ENCODE data around the gene GNAO1.
A peak's percentile ranks its signal among the peaks of the same experiment; 100 is the strongest.

The GNAO1 gene

DNA sequence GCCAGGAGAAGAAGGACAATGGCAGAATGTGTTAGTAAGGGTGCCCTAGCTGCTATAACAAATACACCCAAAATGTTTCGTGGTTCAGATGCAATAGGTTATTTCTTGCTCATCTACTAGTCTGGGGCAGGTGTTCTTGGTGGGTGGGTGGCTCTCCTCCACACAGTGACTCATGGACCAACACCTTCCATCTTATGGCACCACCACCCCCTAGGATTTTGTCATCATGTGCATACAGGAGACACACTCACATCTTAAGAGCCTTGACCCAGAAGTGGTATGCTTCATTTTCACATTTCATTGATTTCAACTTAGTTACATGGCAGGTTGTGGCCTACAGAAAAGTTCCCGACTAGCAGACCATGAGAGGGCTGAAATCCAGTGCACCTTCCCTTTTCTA is 119.4 kb downstream of the GNAO1 start:
- no peak for DNase-seq (ENCODE audit: low read depth in 2 of 3, low spot score in 1 of 3)

DNA sequence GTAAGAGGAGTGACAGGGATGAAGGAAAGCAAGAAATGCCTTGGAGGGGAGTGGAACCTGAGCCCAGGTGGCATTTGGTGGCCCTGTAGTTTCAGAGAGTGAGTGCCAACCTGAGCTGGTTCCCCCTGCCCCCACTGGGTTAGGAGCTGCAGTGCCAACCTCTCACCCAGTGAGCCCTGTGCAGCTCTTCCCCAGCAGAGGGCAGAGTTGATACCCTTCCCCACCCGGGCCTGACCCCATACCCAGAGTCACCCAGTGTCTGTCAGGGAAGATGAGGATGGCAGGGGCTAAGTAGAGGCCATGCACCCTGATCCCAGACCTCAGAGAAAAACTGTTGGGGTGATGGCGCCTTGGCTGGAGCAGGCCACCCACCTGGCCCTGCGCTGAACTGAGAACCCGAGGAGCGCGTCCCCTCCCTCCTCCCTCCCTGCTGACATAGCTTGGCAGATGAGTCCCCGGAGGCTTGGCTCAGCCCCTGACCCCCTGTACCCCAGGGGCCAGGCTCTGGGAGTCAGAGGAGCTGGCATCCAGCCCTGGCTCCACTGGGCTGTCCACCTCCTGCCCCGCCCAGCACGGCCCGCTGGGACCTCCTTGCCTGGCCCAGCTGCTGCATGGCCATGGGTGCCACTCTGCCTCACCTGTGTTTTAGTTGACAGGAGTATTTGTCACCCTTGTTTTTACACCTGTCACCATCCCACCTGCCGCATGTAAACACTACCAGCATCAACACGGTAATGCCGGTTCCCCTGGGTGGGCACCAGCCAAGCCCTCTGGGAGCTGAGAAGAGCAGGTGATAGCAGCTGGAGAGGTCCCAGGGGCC is 120.1 kb downstream of the GNAO1 start:
- DNase-seq (ENCODE audit: low read depth in 2 of 3, low spot score in 1 of 3): no peak

DNA sequence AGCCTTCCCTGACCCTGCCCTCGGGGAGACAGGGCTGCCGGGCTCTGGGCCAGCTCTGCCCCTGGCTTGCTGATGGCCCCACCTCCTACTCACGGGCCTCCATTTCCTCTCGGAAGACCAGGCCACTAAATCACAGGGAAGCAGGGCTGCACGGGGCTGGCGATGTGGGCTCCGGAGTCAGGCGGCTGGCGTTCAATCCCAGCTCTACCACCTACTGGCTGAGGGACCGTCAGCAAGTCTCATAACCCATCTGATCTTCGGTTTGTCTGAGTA is 120.7 kb downstream of the GNAO1 start:
- DNase-seq (ENCODE audit: low read depth in 2 of 3, low spot score in 1 of 3): no peak

DNA sequence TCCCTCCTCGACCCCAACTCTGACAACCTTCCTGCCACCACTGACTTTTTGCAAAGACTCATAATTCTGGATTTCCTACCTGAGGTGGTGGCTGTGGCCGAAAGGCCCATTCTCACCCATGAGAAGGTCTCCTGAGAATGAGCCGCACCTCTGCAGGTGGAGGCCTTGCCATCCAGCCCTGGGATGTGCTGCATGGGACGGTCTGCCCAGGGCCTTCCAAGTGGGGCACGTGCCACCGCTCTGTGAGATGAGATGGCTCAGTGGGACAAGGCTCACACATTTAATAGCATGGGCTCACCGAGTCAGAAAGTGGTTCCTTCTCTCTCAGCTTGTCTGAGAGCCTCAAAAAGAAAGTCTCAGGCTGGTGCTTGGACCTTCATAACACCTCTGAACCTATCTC is 121.3 kb downstream of the GNAO1 start:
- DNase-seq (ENCODE audit: low read depth in 2 of 3, low spot score in 1 of 3): no peak

DNA sequence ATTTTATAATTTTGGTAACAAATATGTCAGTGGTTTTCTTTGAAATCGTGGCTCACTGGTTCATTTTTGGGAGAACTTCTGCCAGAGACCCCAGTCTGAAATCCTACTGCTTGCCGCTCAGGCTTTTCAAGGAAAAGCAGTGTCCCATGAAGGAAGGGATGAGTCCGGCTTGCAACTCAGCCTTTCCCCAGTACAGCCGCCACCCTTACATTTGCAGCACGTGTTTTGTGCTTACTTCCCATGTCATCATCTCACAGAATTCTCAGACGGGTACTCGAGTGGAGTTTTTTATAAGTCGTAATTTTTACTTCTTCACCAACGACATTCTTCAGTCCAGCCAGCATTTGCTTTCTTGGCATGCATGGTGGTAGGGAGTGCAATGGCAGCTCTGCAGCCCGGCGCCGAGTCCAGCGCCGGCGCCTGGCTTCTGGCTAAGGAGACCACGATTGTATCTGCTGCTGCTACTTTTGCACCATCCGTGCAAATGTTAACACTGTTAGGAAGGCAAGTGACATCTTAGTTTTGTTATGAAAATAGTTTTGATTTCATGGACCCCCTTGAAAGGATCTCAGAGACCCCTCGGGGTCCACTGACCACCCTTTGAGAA is 123.1 kb downstream of the GNAO1 start:
- DNase-seq (ENCODE audit: low read depth in 2 of 3, low spot score in 1 of 3): no peak

GRCh38 chr16:56315955-56316354 is 124.7 kb downstream of the GNAO1 start:
- no peak for DNase-seq (ENCODE audit: low read depth in 2 of 3, low spot score in 1 of 3)

DNA sequence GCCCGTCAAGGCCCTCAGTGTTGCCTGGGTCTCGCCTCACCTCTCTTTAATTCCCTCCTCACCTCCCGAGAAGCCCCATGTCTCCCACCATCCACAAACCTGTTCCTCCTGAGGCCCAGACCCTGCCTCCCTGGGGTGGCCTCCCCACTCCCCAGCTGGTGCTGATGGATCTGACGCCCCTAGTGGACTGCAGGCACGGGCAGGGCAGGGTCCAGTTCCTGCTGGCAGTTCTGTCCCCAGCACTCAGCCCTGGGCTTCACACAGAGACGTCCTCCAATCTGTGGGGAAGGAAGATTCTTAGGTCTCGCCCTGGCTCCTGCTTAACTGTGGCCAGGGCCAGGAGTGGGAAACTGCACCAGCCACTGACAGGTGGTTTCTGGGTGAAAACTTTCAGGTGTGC is 125.3 kb downstream of the GNAO1 start:
- no peak for DNase-seq (ENCODE audit: low read depth in 2 of 3, low spot score in 1 of 3)

DNA sequence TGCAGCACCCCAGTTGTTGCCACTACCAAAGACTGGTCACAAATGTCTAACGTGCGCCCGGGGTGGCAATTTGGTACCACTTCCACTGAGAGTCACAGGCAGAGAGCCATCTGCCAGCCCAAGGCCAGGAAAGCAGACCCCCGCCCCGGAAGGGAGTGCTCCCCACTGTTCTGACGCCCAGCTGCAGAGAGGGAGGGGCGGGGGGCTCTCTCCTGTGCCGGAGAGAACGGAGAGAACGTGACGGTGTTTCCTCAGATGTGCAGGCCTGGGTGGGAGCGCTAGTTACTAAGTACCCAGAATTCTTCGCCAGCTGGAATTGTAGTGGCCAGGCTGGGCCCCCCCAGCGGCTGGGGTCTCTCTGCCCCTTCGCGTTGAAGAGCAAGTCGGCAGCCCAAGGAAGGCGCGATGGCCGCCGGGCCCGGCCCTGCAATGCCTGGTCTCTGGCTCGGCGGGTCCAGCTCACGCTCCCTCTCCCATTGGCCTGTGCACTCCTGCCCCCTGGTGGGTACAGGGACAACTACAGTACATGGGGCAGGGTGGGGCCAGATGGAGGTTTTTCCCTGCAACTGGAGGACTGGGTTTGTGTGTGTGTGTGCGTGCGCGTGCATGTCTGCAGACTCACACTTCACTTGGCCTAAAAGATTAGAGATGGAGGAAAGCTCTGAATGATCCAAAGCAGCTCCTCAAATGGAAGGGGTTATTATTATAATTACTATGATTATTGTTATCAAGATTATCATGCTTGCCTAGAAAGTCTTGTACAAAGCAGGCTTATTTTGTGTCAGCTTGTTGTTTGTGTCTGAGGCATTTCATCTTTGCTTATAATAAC is 126.9 kb downstream of the GNAO1 start:
- peak; percentile 67 to 86 (median 70) for DNase-seq (ENCODE audit: low read depth in 2 of 3, low spot score in 1 of 3)

- DNase-seq (ENCODE audit: low read depth in 2 of 3, low spot score in 1 of 3): no peak
Observed at GRCh38 chr16:56318827-56319140, 127.5 kb downstream of the GNAO1 start.

DNA sequence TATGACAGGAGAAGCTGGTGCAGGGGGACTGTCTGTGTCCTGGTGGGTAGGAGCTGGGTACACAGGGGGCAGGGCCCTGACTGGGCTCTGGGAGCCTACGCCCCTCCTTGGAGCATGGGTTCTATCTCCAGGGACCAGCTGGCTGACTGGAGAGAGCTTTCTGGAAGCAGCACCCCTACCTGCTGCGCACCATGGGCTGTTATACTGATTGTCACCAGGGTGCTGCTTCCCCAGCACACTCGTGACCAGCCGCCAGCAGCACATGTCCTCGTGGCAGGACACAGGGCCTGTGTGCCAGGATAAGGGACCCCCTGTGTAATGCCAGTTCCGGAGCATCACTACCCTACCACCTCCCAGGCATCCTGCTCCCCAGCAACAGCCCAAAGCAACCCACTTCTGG is 128.1 kb downstream of the GNAO1 start:
- no peak for DNase-seq (ENCODE audit: low read depth in 2 of 3, low spot score in 1 of 3)

GRCh38 chr16:56320056-56320455 is 128.8 kb downstream of the GNAO1 start:
- no peak for DNase-seq (ENCODE audit: low read depth in 2 of 3, low spot score in 1 of 3)

- DNase-seq (ENCODE audit: low read depth in 2 of 3, low spot score in 1 of 3): no peak
Observed at GRCh38 chr16:56320811-56321558, 129.7 kb downstream of the GNAO1 start.

DNA sequence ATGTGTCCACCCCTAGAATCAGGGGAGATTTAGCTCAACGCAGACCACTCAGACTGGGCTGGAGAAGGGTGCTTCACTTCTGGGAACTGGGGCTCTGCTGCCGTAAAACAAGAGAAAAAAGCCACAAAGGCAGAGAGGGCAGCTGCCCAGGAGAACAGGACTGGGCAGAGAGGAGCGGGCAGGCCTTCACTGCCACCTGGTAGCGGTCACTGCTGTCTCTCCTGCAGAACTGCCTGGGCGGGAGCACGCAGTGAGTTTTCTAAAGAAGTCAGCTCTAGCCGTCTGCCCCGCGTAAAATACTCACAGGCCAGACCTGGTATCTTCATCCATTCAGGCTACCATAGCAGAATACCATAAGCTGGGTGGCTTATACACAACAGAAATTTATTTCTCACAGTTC is 130.3 kb downstream of the GNAO1 start:
- no peak for DNase-seq (ENCODE audit: low read depth in 2 of 3, low spot score in 1 of 3)

DNA sequence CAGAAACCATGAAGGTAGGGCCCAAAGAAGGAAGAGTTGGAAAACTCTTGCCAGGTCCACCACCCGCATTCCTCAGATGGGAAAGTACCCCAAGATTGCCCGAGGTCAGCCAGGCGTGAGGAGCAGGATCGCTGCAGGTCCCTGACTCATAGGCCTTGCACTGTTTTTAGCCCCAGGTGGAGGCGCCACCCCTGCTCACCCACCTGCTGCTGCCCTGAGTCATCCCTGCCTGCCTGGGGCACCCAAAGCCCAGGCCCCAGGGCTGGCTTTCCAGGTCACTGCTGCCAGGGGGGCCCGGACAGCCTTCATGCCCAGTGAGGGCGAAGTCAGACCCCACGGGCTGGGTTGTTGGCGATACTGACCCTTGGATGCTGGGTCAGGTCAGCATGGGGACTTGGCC is 133.1 kb downstream of the GNAO1 start:
- DNase-seq (ENCODE audit: low read depth in 2 of 3, low spot score in 1 of 3): no peak

DNA sequence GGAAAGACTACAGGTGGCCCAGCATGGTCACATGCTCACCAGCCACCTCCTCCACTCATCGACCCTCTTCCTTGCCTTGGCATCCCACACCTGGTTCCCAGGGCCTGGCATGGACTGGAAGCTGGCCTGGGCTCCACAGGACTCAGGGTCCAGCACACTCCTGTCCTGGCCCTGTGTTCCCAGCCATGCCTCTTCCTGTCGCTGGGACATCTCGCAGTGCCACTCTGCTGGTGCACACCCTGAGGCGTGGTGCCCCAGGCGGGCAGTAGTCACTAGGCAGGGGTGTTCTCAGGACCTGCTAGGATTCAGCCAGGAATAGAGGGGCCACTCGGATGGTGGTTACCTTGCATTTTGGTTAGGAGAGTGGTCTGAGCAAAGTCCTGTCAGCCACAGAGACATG is 134.7 kb downstream of the GNAO1 start:
- no peak for DNase-seq (ENCODE audit: low read depth in 2 of 3, low spot score in 1 of 3)

DNA sequence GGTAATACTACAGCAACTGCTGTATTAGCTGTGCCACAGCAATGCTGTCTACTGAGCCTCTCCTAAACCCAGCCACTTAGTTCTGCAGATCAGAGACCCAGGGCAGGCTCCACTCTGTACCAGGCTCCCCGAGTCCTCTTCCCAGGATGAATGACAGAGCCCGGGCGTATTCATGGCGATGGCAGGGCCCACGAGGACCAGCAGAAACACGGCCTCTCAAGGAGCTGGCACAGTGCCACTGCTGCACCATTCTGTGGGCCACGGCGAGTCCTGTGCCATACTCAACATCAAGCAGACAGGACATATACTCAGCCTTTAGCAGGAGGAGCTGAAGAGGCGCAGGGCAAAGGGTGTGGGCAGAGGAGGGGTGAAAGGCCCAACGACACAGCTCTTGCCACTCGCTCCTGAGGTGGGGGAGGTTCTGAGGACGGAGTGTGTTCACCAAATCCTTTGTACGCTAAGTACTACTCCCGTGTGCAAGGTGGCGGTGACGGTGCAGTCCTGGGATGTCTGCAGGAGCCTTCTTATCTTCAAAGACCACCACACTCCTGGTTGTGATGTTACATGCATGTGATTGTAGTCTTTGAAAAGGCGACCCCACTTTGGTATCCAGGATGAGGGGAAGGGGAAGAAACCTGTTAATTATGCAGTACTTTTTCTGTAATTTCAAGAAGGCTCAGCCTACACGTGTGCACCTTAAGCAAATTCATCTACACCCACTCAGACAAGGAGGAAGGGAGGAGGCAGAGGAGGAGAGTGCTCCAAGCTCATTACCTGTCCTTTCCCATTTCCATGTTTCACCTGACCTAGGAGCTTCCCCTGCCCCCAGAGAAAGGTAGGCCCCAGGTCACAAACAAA is 136.0 kb downstream of the GNAO1 start:
- no peak for DNase-seq (ENCODE audit: low read depth in 2 of 3, low spot score in 1 of 3)

- no peak for DNase-seq (ENCODE audit: low read depth in 2 of 3, low spot score in 1 of 3)
Observed at GRCh38 chr16:56327929-56328258, 136.6 kb downstream of the GNAO1 start.

- no peak for DNase-seq (ENCODE audit: low read depth in 2 of 3, low spot score in 1 of 3)
Observed at GRCh38 chr16:56328276-56329022, 137.2 kb downstream of the GNAO1 start.

DNA sequence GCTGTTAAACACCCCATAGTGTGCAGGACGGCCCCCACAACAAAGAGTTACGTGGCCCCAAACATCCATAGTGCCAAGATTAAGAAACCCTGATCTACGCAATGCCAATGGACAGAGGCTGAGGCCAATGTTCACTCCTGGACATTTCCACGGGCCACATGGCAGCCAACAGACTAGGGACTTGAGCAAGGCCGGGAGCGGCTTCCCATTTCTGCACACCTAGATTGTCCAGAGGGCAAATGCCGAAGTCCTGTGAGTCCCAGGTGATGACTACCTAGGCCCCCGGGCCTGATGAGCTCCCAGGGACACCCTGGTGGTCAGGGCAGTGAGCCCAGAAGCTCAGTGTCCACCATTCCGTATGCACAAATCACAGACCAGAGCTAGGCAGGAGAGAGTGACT is 138.6 kb downstream of the GNAO1 start:
- DNase-seq (ENCODE audit: low read depth in 2 of 3, low spot score in 1 of 3): no peak

GRCh38 chr16:56330476-56330875 is 139.2 kb downstream of the GNAO1 start:
- DNase-seq (ENCODE audit: low read depth in 2 of 3, low spot score in 1 of 3): no peak

Measured in stimulated activated CD4-positive, alpha-beta T cell treated with anti-CD3 and anti-CD28 coated beads, Interleukin-12 subunit alpha, Interleukin-12 subunit beta, amount 100 ng/mL, for 48 hours (primary cell).